GM18907 (cell line): Measurements from ENCODE around the gene OR6B1.
"Not testable (repeated sequence)": the region's sequence is repeated elsewhere in the genome, so short reads cannot be mapped to it uniquely, and the experiment has no call there.

Experiments
- ATAC-seq: cut with Tn5 transposase; IDR thresholded peaks from one replicate; pipeline ENCODE4 v1.9.1; 2021; ENCODE audit warnings: mild to moderate bottlenecking, moderate library complexity; ENCODE audit not compliant: unreplicated experiment

The OR6B1 gene

DNA sequence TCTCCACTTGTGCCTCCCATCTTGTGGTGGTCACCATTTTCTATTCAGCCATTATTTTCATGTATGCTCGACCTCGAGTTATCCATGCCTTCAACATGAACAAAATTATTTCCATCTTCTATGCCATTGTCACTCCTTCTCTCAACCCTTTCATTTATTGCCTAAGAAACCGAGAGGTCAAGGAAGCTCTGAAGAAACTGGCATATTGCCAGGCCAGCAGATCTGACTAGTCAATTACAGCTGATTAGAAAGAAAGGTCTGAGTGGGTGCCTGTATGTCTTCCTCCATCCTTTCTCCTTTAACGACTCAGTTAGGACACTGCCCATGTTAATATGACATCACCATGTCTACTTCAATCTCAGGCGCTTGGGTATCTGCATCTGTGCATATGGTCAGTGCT lies 4.6 kb downstream of the OR6B1 start:
- no peak for ATAC-seq

DNA sequence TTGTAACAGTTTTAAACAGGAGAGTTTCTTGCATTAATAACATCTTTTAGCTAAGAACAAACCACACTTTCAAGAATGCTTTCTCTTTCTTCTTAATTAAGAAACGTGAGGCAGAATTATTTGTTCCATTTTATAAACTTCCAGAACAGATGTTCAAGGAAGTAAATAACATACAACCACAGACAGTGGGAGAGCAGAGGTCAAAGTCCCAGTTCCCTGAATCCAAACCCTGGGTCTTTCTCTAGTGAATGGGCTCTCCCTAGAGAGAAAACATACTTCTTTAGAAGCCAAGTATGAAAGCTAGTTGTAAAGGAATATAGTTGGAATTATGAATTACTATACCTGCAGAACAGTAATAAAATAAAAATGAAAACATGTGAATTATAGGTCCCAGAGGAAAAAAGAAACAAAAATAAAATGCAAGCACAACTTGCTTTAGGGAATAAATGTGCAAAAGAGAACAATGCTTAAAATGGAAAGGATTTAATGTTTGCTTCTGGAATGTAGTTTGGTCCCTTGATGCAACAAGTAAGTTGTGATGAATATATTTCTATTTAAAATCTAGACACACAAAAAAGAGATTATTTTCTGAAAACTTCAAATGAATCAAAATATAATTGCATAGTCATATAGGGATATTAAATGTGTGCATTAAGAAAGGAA lies 6.0 kb downstream of the OR6B1 start:
- ATAC-seq, result no peak

DNA sequence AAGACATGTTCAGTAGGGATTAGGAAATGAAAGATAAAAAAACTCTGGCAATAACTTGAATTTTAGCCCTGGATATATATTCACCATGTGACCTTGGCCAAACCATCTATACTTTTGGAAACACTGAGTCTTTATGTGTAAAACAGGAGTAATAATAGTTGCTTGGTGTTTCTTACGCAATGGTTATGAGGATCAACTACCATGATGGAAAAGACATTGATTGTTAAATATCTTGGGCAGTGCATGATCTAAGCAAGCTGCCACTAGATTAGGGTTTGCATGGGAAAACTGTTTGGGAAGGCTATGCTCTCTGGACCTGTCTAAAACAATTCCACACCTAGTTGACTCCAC lies 6.5 kb downstream of the OR6B1 start:
- no peak for ATAC-seq

DNA sequence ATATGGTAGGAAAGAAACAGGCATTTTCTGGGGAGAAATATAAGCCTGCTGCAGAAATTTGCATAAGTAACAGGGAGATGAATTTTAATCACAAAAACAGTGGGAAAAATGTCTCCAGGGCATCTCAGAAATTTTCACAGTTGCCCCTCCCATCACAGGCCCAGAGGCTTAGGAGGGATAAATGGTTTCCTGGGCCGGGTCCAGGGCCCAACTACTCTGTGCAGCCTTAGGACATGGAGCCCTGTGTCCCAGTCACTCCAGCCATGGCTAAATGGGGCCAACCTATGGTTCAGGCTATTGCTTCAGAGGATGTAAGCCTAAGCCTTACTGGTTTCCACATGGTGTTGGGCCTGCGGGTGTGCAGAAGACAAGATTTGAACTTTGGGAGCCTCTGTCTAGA lies 9.2 kb downstream of the OR6B1 start:
- ATAC-seq, result no peak

DNA sequence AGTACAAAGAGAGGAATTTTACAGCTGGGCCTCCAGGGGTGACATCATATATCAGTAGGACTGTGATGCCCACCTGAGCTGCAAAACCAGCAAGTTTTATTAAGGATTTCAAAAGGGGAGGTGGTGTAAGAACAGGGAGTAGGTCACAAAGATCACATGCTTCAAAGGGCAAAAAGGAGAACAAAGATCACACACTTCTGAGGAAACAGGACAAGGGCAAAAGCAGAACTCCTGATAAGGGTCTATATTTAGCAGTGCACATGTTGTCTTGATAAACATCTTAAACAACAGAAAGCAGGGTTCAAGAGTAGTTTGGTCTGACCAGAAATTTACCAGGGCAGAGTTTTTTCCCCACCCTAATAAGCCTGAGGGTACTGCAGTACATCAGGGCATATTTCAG lies 9.9 kb downstream of the OR6B1 start:
- ATAC-seq, result not testable (repeated sequence)

DNA sequence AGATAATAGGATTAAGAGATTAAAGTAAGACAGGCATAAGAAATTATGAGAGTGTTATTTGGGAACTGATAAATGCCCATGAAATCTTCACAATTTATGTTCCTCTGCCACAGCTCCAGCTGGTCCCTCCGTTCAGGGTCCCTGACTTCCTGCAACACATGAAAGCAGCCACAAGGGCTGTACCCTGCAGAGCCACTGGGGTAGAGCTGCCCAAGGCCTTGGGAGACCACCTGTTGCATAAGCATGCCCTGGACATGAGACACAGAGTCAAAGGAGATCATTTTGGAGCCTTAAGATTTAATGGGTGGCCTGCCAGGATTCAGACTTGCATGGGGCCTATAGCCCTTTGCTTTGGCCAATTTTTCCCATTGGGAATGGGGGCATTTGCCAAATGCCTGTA lies 10.7 kb downstream of the OR6B1 start:
- ATAC-seq, result not testable (repeated sequence)

DNA sequence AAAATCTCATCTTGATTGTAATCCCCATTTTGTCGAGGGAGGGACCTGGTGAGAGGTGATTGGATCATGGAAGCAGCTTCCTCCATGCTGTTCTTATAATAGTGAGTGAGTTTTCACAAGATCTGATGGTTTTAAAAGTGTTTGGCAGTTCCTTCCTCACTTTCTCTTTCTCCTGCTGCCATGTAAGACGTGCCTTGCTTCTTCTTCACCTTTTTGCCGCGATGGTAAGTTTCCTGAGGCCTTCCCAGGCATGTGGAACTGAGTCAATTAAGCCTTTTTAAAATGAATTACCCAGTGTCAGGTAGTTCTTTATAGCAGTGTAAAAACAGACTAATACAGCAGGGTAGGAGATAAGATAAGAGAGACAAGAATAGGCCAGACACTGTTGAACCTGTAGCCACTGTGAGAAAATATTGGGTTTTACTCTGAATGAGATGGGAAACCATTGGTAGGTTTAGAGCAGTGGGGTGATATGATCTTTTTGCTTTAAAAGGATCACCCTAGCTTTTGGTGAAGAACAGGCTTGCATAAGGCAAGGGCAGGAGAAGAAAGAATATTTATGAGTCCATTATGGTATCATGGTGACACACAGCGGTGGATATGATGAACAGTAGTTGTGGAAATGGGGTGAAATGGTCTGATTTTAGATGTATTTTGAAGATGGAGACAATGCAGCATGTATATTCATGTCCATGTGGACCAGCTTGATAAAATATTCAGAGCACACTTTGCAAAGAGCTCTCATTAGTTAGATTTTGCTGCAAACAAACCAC lies 11.5 kb downstream of the OR6B1 start:
- no peak for ATAC-seq

DNA sequence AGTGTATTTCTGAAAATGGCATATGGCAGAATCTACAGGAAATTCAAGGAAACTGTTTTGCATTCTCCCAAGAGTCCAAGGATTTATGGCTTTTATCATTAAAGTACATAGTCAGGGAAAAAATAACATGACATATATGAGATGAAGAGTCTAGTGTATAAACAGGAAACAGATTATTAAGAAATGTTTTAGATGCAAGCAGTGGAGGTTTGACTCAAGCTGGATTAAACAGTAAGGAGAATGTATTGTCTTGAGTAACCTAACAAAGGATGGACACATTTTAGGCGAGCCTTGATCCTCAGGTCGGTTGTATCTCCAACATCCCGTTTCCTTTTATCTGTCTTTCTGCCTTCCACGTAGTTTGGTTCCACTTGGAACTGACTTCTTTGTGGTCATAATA lies 17.9 kb downstream of the OR6B1 start:
- no peak for ATAC-seq

DNA sequence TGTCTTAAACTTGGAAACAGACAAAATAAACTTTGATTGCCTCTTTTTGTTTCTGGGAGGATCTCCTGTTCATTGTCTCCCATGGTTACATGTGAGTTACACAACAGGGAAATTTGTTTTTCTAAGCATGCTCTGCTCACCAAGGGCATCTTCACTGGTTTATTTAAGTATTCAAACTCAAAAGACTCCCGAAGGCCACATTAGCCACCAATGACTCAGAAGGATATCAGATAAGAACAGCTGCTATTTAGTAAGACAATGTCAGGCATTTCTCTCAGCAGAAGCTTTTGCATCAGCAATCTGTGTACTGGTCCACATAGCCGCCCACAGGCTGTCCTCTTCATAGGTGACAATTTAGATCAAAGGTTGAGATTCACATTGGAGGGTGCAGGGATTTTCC lies 19.3 kb downstream of the OR6B1 start:
- no peak for ATAC-seq

DNA sequence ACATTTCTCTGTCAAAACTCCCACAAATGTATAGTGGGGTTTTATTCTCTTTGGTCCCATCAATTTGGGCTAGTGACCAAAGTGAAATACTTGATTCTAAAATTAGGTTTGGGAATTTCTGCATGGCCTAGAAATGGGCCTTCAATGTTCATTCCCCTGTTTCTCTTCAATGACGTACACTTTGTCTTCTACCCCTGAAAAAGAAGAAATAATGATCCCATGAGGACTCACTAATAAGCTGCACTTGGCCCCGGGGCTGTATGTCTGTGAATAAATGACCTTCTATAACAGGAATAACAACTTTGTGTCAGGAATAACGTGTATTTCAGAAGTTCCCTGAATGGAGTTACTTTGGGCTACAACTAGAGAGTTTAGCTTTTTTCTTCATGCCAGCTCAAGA lies 20.2 kb downstream of the OR6B1 start:
- no peak for ATAC-seq

DNA sequence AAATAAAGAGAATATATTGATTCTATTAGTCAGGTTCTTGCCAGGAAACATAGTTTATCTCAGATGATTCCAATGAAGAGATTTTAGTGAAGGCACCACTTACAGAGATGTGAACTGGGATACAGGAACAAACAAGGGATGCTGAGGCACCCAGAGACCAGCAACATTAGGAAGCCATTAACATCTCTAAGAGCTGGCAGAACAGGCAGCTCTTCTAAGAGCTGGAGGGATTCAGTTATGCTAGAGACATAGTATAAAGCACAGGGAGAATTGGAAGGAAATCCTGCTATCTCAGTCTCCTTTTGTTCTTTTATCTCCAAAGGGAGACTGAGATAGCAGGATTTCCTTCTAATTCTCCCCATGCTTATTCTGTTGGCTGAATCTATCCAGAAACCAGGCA lies 22.0 kb downstream of the OR6B1 start:
- ATAC-seq, result no peak

DNA sequence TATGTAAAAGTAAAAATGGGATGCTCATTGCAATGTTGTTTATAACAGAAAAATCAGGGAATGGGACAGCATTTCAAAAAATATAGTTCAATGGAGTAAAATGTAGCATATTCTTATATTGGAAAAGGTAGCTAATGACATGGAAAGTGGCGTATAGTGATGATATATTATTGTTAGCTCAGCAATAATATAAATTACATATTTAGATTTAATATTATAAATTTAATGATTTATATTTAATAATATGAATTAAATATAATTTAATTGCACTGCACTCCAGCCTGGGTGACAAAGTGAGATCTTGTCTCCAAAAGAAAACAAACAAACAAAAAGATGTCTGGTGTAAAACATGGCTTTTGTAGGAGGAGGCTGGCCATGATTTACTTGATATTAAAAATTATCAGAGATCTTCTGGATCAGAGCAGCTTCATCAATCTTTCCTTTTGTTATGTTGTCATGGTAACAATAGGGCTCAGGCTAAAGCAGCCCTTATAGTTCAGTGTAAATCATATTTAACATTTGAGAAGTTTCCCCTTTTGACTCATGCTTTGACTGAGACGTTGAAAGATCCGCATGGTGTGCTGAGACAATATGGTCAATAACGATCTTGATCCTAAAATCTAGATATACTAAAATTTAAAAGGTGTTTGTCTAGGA lies 23.2 kb downstream of the OR6B1 start:
- no peak for ATAC-seq

DNA sequence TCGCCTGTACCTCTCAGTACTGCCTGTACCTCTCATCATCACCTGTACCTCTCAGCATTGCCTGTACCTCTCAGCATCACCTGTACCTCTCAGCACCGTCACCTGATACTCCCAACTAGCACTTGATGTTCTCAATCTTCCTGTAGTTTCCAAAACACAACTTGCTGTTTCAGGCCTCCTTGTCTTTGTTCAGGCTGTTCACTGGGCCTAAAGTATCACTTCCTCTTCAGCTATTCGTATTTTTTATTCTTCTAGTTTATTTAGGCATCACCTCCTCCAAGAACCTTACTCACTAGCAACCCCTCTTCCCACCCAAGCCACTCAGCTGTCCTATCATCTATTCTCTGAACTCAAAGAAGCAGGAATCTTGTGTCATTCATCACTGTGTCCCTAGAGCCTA lies 24.1 kb downstream of the OR6B1 start:
- no peak for ATAC-seq

DNA sequence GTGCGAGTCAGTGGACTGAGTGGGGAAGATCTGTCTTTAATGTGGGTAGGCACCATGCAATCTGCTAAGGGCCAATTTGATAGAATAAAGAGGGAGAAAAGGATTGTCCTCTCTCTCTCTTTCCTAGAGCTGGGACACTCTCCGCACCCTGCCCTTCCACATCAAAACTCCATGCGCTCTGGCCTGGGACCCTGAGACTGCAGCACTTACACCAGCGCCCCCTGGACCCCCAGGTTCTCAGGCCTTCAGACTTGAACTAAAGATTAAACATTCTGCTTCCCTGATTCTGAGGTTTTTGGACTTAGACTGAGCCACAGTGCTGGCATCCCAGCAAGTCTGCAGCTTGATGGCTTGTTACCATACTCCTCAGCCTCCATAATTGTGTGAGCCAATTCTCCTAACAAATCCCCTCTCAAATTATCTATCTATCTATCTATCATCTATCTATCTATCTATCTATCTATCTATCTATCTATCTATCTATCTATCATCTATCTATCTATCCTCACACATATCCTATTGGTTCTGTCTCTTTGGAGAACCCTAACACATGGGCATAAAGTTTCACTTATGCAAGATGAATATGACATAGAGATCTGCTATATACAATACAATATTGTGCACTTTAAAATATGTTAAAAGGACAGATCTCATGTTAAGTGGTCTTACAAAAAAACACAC lies 26.2 kb downstream of the OR6B1 start:
- no peak for ATAC-seq

DNA sequence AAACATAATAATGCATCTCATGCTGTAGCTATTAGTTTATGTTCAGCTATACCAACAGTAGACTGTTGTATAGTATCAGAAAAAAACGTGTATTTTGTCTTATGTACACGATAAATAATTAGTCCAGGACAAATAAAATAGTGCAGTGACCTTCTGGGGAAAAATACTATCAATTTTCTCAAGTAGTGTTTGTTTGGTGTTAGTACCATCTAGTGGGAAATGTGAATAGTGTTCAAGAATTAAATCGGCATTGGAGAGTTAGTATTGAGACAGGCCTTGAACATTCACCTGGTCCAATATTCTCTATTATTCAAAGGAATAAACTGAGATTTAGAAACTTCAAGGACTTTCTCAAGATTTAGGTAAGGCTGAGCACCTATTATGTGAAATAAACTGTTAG lies 26.9 kb downstream of the OR6B1 start:
- no peak for ATAC-seq

DNA sequence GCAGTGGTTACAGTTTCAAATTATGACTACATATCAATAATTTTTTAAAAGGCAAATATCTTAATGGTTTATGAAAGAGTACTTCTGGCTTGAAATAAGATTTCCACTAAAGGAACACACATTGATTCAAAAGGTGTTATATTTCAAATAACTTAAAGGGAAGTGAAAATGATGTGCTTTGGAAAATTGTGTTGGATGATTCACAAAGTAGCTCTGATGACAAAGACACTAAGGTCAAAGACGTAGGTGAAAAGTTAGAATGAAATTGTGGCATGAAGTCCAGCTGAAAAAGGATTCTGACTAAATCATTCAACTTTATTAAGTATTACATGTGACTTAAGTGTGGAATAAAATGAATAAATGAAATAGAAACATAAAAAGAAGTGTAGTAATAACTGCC lies 27.9 kb downstream of the OR6B1 start:
- ATAC-seq, result no peak

DNA sequence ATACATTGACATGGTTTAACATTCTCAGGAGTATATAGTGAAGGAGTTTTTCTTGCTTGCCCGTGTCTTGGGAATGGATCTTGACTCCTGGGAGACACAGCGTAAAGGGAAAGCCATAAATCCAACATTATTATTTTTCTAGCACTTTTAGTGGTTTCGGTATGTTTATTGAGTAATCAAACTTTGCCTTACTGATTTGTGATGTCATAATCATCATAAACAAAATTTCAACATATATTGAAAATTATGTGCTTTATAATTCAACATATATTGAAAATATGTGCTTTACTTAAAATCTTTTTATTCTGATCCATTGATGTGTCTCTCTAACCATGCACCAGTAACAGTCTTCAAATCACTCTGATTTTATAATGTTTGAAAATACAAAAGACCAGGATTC lies 28.4 kb downstream of the OR6B1 start:
- ATAC-seq, result no peak

DNA sequence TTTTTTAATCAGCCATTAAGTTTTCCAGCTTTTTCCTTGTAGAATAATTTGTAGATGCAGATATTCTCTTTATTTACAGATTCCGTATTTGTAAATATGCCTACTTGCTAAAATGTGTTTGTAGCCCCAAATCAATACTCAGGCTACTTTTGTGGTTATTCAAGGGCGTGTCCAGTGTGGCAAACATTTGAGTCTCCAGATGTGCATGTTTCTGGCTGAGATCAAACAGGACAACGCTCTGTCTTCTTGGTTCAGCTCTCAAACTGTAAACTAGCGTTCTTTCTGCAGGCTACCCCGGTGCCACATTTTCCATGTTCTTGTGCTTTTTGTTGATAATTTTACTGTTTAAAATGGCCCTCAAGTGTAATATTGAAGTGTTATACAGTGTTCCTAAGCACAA lies 32.4 kb downstream of the OR6B1 start:
- ATAC-seq, result no peak

DNA sequence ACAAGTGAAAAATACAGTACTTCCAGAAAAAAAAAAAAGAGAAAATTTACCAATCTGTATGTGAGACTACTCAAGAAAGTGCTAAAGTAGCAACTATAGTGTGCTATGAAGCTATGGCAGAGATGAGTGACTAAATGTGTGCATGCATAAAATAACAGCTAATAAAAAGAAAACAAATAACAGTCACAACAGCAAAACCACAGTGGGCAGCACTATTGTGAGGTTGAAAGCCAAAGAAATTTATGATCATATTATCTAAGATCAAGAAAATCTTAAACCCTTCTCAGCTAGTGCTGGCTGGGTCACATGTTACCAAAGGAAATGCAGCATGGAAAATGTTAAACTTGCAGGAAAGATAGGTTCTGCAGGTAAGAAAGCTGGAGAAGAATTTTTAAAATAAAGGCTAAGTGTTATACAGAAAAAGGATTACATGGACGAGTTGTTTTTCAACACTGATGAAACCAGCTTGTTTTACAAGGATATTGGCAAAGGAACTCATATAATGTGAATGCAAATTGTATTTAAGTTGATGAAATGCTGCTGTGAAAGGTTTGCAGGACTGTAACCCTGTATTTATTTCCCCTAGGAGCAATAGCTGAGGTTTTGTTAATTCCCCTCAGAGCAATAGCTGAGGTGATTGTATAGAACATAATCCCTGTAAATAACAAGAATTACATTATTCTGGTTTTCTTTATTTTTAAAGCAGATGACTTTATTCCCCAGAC lies 33.0 kb downstream of the OR6B1 start:
- ATAC-seq, result no peak

DNA sequence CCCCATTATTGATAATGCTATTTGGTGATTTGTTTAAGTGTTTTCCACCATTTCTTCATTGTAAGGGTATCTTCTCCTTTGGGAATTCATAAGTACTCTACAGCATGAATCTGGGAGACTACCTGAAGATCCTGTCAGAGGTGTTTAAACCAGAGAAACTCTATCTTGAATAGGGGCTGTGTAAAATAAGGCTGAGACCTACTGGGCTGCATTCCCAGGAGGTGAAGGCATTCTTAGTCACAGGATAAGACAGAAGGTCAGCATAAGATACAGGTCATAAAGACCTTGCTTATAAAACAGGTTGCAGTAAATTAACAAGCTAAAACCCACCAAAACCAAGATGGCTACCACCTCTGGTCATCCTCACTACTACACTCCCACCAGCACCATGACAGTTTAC lies 35.3 kb downstream of the OR6B1 start:
- no peak for ATAC-seq

DNA sequence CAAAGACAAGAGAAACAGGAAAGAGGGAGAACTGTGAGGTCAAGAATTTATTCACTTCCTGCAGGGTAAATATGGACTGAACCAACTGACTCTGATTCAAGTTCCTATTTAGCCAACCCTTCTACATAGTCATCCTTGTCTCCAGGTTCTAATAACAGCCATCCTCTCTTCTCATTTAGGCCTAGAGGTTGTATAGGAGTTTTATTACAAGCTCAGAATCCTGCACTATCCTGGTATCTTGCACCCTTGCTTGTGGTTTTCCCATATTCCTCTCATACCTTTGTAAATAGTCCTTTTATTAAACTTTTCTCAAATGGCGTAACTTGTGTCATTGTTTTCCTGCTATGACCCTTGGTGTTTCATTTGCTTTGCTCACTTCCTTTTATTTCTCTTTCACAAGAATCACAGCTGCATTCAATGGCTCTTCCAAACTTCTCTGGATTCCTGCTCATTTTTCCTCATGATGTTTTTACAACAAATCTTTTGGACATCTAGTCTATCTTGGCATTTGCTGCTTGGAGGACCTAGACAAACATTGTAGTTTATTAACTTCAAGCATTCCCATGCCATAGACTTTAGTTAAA lies 36.3 kb downstream of the OR6B1 start:
- no peak for ATAC-seq
